SK-N-SH (cell line): ENCODE data around the gene TSBP1. TPM values are rescaled to one million over a fixed set of nuclear protein-coding genes. Genes with fewer than 3 reads are reported as not detected.

ENCODE experiments used
- CTCF ChIA-PET: fragments of 300-600, 350-600 bp; formaldehyde crosslinking; extraction: SDS; loops from one replicate; lab custom pipeline; 2021; lab: Yijun Ruan, JAX
- POLR2A ChIA-PET: fragments of 350-600 bp; sonication (Branson Sonifier 250); formaldehyde crosslinking; extraction: SDS; loops from one replicate; lab custom pipeline; 2020; ENCODE audit warnings: antibody characterized with exemption, inconsistent platforms; lab: Yijun Ruan, JAX
- DNase-seq: peaks from one replicate; pipeline ENCODE4 v3.0.0; 2012
- H2AFZ ChIP-seq: fragments of 200-600 bp; sonication (generic); 2 replicates; pipeline ENCODE4 v1.8.1; 2016; ENCODE audit warnings: antibody characterized with exemption, mild to moderate bottlenecking, low read depth
- H3F3A ChIP-seq: fragments of 200-600 bp; sonication (generic); replicated peaks from 2 replicates; pipeline ENCODE3; 2016; ENCODE audit warnings: antibody characterized with exemption, mild to moderate bottlenecking; ENCODE audit not compliant: insufficient read depth
- H3K27ac ChIP-seq, 2 experiments: fragments of 200-500 bp in 1 of 2; fragments of 200-600 bp in 1 of 2; sonication (Bioruptor generic) in 1 of 2; sonication (generic), shearing (Covaris generic) in 1 of 2; 2 replicates each; pipeline versions ENCODE4 v1.5.1 to v1.6.1; 2014 to 2016; ENCODE audit warnings: low read depth in 2 of 2, inconsistent platforms in 1 of 2, low read length in 1 of 2, mild to moderate bottlenecking in 1 of 2, mixed read lengths in 1 of 2
- H3K27me3 ChIP-seq: fragments of 200-600 bp; sonication (generic), shearing (Covaris generic); 2 replicates; pipeline ENCODE4 v1.6.1; 2016; ENCODE audit warnings: mixed run types; ENCODE audit not compliant: insufficient read depth
- H3K36me3 ChIP-seq, 2 experiments: fragments of 200-500 bp in 1 of 2; fragments of 200-600 bp in 1 of 2; sonication (Bioruptor generic) in 1 of 2; sonication (generic) in 1 of 2; replicated peaks in 1 of 2; 2 replicates each; pipeline versions ENCODE3 to v1.5.1; 2014 to 2016; ENCODE audit warnings: low read length in 1 of 2, mild to moderate bottlenecking in 1 of 2; ENCODE audit not compliant: insufficient read depth in 2 of 2, control insufficient read depth in 1 of 2
- H3K4me1 ChIP-seq, 2 experiments: fragments of 200-500 bp in 1 of 2; fragments of 200-600 bp in 1 of 2; sonication (Bioruptor generic) in 1 of 2; sonication (generic), shearing (Covaris generic) in 1 of 2; 2 replicates each; pipeline versions ENCODE4 v1.5.1 to v1.6.1; 2014 to 2016; ENCODE audit warnings: low read depth in 1 of 2, low read length in 1 of 2, mixed run types in 1 of 2; ENCODE audit not compliant: insufficient read depth in 2 of 2, control insufficient read depth in 1 of 2
- H3K4me2 ChIP-seq: fragments of 200-600 bp; sonication (generic), shearing (Covaris generic); 2 replicates; pipeline ENCODE4 v1.6.1; 2017; ENCODE audit warnings: mixed run types
- H3K4me3 ChIP-seq, 2 experiments: fragments of 200-500 bp in 1 of 2; fragments of 200-600 bp in 1 of 2; sonication (Bioruptor generic) in 1 of 2; sonication (generic), shearing (Covaris generic) in 1 of 2; 2 replicates each; pipeline versions ENCODE4 v1.5.1 to v1.8.1; 2014 to 2016; ENCODE audit warnings: low read depth in 2 of 2, inconsistent platforms in 1 of 2, low read length in 1 of 2, mild to moderate bottlenecking in 1 of 2, mixed read lengths in 1 of 2, moderate library complexity in 1 of 2
- H3K79me2 ChIP-seq: fragments of 200-600 bp; sonication (generic); 2 replicates; pipeline ENCODE4 v1.8.1; 2017; ENCODE audit warnings: mild to moderate bottlenecking; ENCODE audit not compliant: insufficient read depth
- H3K9ac ChIP-seq: fragments of 200-600 bp; sonication (generic); 2 replicates; pipeline ENCODE4 v1.6.1; 2017; ENCODE audit warnings: mixed run types
- H3K9me2 ChIP-seq: fragments of 200-600 bp; sonication (generic); 2 replicates; pipeline ENCODE4 v1.6.1; 2017; ENCODE audit warnings: mixed run types
- H3K9me3 ChIP-seq: fragments of 200-600 bp; sonication (generic); 2 replicates; pipeline ENCODE4 v1.6.1; 2017; ENCODE audit warnings: mixed run types, mild to moderate bottlenecking, moderate library complexity
- H4K20me1 ChIP-seq: fragments of 200-600 bp; sonication (generic); 2 replicates; pipeline ENCODE4 v1.6.1; 2017; ENCODE audit warnings: mild to moderate bottlenecking, mixed run types; ENCODE audit not compliant: insufficient read depth
- CHD2 ChIP-seq: fragments of 150-350 bp; IDR thresholded peaks from 2 replicates; pipeline ENCODE4 v1.6.1; 2018; ENCODE audit warnings: low read length; ENCODE audit not compliant: partially characterized antibody
- CTCF ChIP-seq: fragments of 200-600 bp; sonication (generic); IDR thresholded peaks from 2 replicates; pipeline ENCODE4 v1.6.1; 2017; ENCODE audit warnings: antibody characterized with exemption, mild to moderate bottlenecking, moderate library complexity
- EP300 ChIP-seq, 2 experiments: IDR thresholded peaks; 2 replicates each; pipeline versions ENCODE4 v1.4.0 to v1.6.1; 2012; ENCODE audit warnings: borderline replicate concordance in 1 of 2, low read depth in 1 of 2, low read length in 1 of 2
- FOSL2 ChIP-seq: IDR thresholded peaks from 2 replicates; pipeline ENCODE4 v1.4.0; 2012; ENCODE audit warnings: low read depth, mild to moderate bottlenecking, moderate library complexity, borderline replicate concordance
- FOXJ3 ChIP-seq: sonication (generic); formaldehyde crosslinking; IDR thresholded peaks from 2 replicates; pipeline ENCODE4 v1.5.1; 2020; ENCODE audit warnings: mild to moderate bottlenecking, missing genetic modification reagents
- GATA2 ChIP-seq: sonication (generic); formaldehyde crosslinking; IDR thresholded peaks from 2 replicates; pipeline ENCODE4 v1.5.0; 2020; ENCODE audit warnings: mild to moderate bottlenecking, missing genetic modification reagents
- IRF3 ChIP-seq: fragments of 150-350 bp; IDR thresholded peaks from 2 replicates; pipeline ENCODE4 v1.6.1; 2016; ENCODE audit warnings: mild to moderate bottlenecking, low read depth, low read length
- RCOR1 ChIP-seq: fragments of 150-350 bp; IDR thresholded peaks from 2 replicates; pipeline ENCODE4 v1.6.1; 2017; ENCODE audit warnings: antibody characterized with exemption, low read length
- RXRA ChIP-seq: IDR thresholded peaks from 2 replicates; pipeline ENCODE4 v1.4.0; 2012; ENCODE audit warnings: low read depth, mild to moderate bottlenecking, borderline replicate concordance
- SIN3A ChIP-seq: IDR thresholded peaks from 2 replicates; pipeline ENCODE4 v1.6.1; 2012; ENCODE audit warnings: low read depth, mild to moderate bottlenecking, low read length, moderate library complexity, borderline replicate concordance
- SMC3 ChIP-seq: IDR thresholded peaks from 2 replicates; pipeline ENCODE4 v1.6.1; 2012; ENCODE audit warnings: low read depth, low read length, improper control_type of control experiment
- TEAD4 ChIP-seq: IDR thresholded peaks from 2 replicates; pipeline ENCODE4 v1.4.0; 2012; ENCODE audit warnings: mild to moderate bottlenecking, borderline replicate concordance; ENCODE audit not compliant: insufficient read depth
- ZBTB33 ChIP-seq: IDR thresholded peaks from 2 replicates; pipeline ENCODE4 v1.4.0; 2012; ENCODE audit warnings: low read depth, borderline replicate concordance
- WGBS: methylation state at CpG from one replicate; pipeline ENCODE4 v1.1.6; 2017; ENCODE audit warnings: low lambda C conversion rate; 5-methylcytosine and 5-hydroxymethylcytosine counted together
- polyA plus RNA-seq, 3 experiments: library from polyadenylated mRNA; depleted of rRNA; stranded (reverse); fragments of >200 nt; gene quantifications; 2 replicates each; pipeline ENCODE4 v1.2.3, GENCODE V29; 2012
- TF ChIP-seq, protein P1 (sequence below): IDR thresholded peaks from 2 replicates; pipeline ENCODE4; 2012
- TF ChIP-seq, protein P2 (sequence below): IDR thresholded peaks from 2 replicates; pipeline ENCODE4 v1.4.0; 2012; ENCODE audit warnings: low read depth
- TF ChIP-seq, protein P3 (sequence below): IDR thresholded peaks from 2 replicates; pipeline ENCODE4 v1.6.1; 2012; ENCODE audit warnings: mild to moderate bottlenecking, low read depth, low read length, moderate library complexity

TSBP1 gene
- polyA plus RNA-seq, 1 of the 3 experiments (the other 2 are of a cell fraction): not detected

DNA sequence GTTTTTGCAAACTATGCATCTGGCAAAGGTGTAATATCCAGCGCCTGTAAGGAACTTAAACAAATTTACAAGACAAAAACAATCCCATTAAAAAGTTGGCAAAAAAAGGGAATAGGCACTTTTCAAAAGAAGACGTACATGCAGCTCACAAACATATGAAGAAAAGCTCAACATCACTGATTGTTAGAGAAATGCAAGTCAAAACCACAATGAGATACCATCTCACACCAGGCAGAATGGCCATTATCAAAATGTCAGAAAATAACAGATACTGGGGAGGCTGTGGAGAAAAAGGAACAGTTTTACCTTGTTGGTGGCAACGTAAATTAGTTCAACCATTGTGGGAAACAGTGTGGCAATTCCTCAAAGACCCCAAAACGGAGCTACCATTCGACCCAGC, 54.2 kb downstream of the TSBP1 start:
- Histone ChIP-seq H4K20me1 (no peaks in the 10 kb centered on the region), H3K27me3 (0 out of 2 replicates have a peak, but pooled peaks cover 13% of the 10 kb centered on the region), H3K79me2 (no peaks in the 10 kb centered on the region), H3K4me3 (no peak overlapping the region), H3K36me3 (no peaks in the 10 kb centered on the region), H3K9me3 (no peaks in the 10 kb centered on the region), H3K4me2 (no peak overlapping the region), H3F3A (no peaks in the 10 kb centered on the region), H3K9ac (no peak overlapping the region), H3K27ac (no peak overlapping the region), H3K4me1 (no peaks in the 10 kb centered on the region), H2AFZ (no peak overlapping the region), H3K9me2 (no peaks in the 10 kb centered on the region)
- no peak for DNase-seq
- ChIA-PET CTCF (no interaction called here), POLR2A (no interaction called here)
- TF ChIP-seq RCOR1: no peak
- no peak for TF ChIP-seq CHD2
- TF ChIP-seq IRF3: no peak
- TF ChIP-seq CTCF: no peak
- TF ChIP-seq, protein P1, sequence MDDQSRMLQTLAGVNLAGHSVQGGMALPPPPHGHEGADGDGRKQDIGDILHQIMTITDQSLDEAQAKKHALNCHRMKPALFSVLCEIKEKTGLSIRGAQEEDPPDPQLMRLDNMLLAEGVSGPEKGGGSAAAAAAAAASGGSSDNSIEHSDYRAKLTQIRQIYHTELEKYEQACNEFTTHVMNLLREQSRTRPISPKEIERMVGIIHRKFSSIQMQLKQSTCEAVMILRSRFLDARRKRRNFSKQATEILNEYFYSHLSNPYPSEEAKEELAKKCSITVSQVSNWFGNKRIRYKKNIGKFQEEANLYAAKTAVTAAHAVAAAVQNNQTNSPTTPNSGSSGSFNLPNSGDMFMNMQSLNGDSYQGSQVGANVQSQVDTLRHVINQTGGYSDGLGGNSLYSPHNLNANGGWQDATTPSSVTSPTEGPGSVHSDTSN: no peak
- TF ChIP-seq FOXJ3: no peak
- TF ChIP-seq, protein P2, sequence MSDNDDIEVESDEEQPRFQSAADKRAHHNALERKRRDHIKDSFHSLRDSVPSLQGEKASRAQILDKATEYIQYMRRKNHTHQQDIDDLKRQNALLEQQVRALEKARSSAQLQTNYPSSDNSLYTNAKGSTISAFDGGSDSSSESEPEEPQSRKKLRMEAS: no peak
- no peak for TF ChIP-seq FOSL2
- TF ChIP-seq, protein P3, sequence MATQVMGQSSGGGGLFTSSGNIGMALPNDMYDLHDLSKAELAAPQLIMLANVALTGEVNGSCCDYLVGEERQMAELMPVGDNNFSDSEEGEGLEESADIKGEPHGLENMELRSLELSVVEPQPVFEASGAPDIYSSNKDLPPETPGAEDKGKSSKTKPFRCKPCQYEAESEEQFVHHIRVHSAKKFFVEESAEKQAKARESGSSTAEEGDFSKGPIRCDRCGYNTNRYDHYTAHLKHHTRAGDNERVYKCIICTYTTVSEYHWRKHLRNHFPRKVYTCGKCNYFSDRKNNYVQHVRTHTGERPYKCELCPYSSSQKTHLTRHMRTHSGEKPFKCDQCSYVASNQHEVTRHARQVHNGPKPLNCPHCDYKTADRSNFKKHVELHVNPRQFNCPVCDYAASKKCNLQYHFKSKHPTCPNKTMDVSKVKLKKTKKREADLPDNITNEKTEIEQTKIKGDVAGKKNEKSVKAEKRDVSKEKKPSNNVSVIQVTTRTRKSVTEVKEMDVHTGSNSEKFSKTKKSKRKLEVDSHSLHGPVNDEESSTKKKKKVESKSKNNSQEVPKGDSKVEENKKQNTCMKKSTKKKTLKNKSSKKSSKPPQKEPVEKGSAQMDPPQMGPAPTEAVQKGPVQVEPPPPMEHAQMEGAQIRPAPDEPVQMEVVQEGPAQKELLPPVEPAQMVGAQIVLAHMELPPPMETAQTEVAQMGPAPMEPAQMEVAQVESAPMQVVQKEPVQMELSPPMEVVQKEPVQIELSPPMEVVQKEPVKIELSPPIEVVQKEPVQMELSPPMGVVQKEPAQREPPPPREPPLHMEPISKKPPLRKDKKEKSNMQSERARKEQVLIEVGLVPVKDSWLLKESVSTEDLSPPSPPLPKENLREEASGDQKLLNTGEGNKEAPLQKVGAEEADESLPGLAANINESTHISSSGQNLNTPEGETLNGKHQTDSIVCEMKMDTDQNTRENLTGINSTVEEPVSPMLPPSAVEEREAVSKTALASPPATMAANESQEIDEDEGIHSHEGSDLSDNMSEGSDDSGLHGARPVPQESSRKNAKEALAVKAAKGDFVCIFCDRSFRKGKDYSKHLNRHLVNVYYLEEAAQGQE: no peak
- TF ChIP-seq SMC3: no peak
- TF ChIP-seq RXRA: no peak
- TF ChIP-seq EP300 (IDR thresholded peaks at IDR 0.05; ENCODE audit: borderline replicate concordance in 1 of 2, low read depth in 1 of 2, low read length in 1 of 2): no peak
- TF ChIP-seq ZBTB33: no peak
- no peak for TF ChIP-seq GATA2 (CRISPR knock-in tag)
- no peak for TF ChIP-seq SIN3A
- TF ChIP-seq TEAD4: no peak
- 4% methylated on average over 5 of the region's 5 CpGs for WGBS
